ENCODE measurements around the gene PTHLH.

PTHLH gene

GRCh38 chr12:27934276-27934675, 38.3 kb downstream of the PTHLH start:
- DNase-seq, result no peak

- no peak for DNase-seq
Measured at GRCh38 chr12:27931390-27931789, 41.1 kb downstream of the PTHLH start.

GRCh38 chr12:27927347-27927746, 45.2 kb downstream of the PTHLH start:
- DNase-seq, result no peak

GRCh38 chr12:27924350-27925135, 48.0 kb downstream of the PTHLH start:
- DNase-seq, result no peak

GRCh38 chr12:27922531-27923139, 49.9 kb downstream of the PTHLH start:
- DNase-seq, result no peak

- DNase-seq, result no peak
Measured at GRCh38 chr12:27919671-27920235, 52.8 kb downstream of the PTHLH start.

- no peak for DNase-seq
Measured at GRCh38 chr12:27915536-27915935, 57.0 kb downstream of the PTHLH start.

- DNase-seq, result no peak
Measured at GRCh38 chr12:27915021-27915420, 57.5 kb downstream of the PTHLH start.

GRCh38 chr12:27913999-27914614, 58.4 kb downstream of the PTHLH start:
- DNase-seq, result no peak

GRCh38 chr12:27911397-27911796, 61.1 kb downstream of the PTHLH start:
- DNase-seq, result no peak
